CD4-positive, alpha-beta T cell (primary cell): ENCODE data around the gene NOS2. TPM values are rescaled to one million over a fixed set of nuclear protein-coding genes. Genes with fewer than 3 reads are reported as not detected.
A peak's percentile ranks its signal among the peaks of the same experiment; 100 is the strongest.
"Not testable (repeated sequence)": the region's sequence is repeated elsewhere in the genome, so short reads cannot be mapped to it uniquely, and the experiment has no call there.

Source experiments
- ATAC-seq: fragments of 200-7000 bp; cut with Tn5 transposase; one replicate; pipeline ENCODE4 v1.10.0; 2022; ENCODE audit warnings: mild to moderate bottlenecking; ENCODE audit not compliant: poor library complexity
- CTCF ChIA-PET: fragments of 350-600 bp; sonication (Branson Sonifier 250); formaldehyde crosslinking; loops from one replicate; lab custom pipeline; 2021; ENCODE audit warnings: antibody characterized with exemption, inconsistent platforms; lab: Charles Lee
- POLR2A ChIA-PET: fragments of 350-600 bp; sonication (Branson Sonifier 250); formaldehyde crosslinking; loops from one replicate; lab custom pipeline; 2021; ENCODE audit warnings: antibody characterized with exemption, inconsistent platforms; lab: Charles Lee
- DNase-seq, 14 experiments: peaks; one replicate each; pipeline ENCODE4 v3.0.0-alpha.2; 2013 to 2020; ENCODE audit warnings: mixed read lengths in 2 of 14
- H3K27ac ChIP-seq, 2 donors: one replicate each; pipeline versions ENCODE4 v1.5.1 to v1.7.0; 2013; ENCODE audit warnings: low read length in 2 of 2, low read depth in 1 of 2, mild to moderate bottlenecking in 1 of 2
- H3K27me3 ChIP-seq, 2 experiments: 1 replicate in 1 of 2; 2 replicates in 1 of 2; pipeline versions ENCODE4 v1.6.1 to v1.7.0; 2013; ENCODE audit warnings: low read length in 2 of 2, control low read depth in 1 of 2, mild to moderate bottlenecking in 1 of 2, moderate library complexity in 1 of 2; ENCODE audit not compliant: insufficient read depth in 2 of 2, control insufficient read depth in 1 of 2
- H3K36me3 ChIP-seq: one replicate; pipeline ENCODE4 v1.6.1; 2013; ENCODE audit warnings: low read length, control low read depth; ENCODE audit not compliant: insufficient read depth
- H3K4me1 ChIP-seq: one replicate; pipeline ENCODE4 v1.6.1; 2013; ENCODE audit warnings: low read length, control low read depth; ENCODE audit not compliant: insufficient read depth
- H3K4me3 ChIP-seq: one replicate; pipeline ENCODE4 v1.5.1; 2013; ENCODE audit warnings: mild to moderate bottlenecking, low read length, moderate library complexity
- H3K9me3 ChIP-seq, 2 experiments: 1 replicate in 1 of 2; 2 replicates in 1 of 2; pipeline versions ENCODE4 v1.6.1 to v1.7.0; 2013; ENCODE audit warnings: low read length in 2 of 2, mild to moderate bottlenecking in 2 of 2, control low read depth in 1 of 2, moderate library complexity in 1 of 2; ENCODE audit not compliant: control insufficient read depth in 1 of 2, insufficient read depth in 1 of 2
- H3K27ac Mint-ChIP-seq: one replicate; pipeline ENCODE4 v1.8.0; 2020; ENCODE audit warnings: mixed read lengths
- H3K27me3 Mint-ChIP-seq: one replicate; pipeline ENCODE4 v1.8.0; 2021; ENCODE audit warnings: mixed read lengths
- H3K36me3 Mint-ChIP-seq: one replicate; pipeline ENCODE4 v1.8.0; 2021; ENCODE audit warnings: low read depth, mixed read lengths
- H3K4me1 Mint-ChIP-seq: one replicate; pipeline ENCODE4 v1.8.0; 2021; ENCODE audit warnings: low read depth, mixed read lengths
- H3K4me3 Mint-ChIP-seq: one replicate; pipeline ENCODE4 v1.8.0; 2020; ENCODE audit warnings: mild to moderate bottlenecking, mixed read lengths
- H3K9me3 Mint-ChIP-seq: one replicate; pipeline ENCODE4 v1.8.0; 2020; ENCODE audit warnings: mixed read lengths
- intact Hi-C, 2 experiments: fragments of 100-400 bp; cut with DNase I in 1 of 2; cut with micrococcal nuclease in 1 of 2; formaldehyde crosslinking; loops; one replicate each; pipeline versions ENCODE4 v1.15.1 to v1.9.0; 2023 to 2025; cut with DNase I, micrococcal nuclease
- total RNA-seq, 174 experiments: library from RNA in 2 of 174; stranded (reverse) in 2 of 174; gene quantifications; one replicate each; pipeline ENCODE4 v1.2.3 and lab custom pipeline; 2021 to 2026
- TF ChIP-seq, protein P1 (sequence below): fragments of 200-600 bp; IDR thresholded peaks from one replicate; pipeline ENCODE4 v1.8.0; 2022; ENCODE audit warnings: antibody characterized with exemption, mild to moderate bottlenecking

NOS2 gene
- total RNA-seq, 2 experiments from 2014 or later, result 0.08 TPM; not detected in 1

DNA sequence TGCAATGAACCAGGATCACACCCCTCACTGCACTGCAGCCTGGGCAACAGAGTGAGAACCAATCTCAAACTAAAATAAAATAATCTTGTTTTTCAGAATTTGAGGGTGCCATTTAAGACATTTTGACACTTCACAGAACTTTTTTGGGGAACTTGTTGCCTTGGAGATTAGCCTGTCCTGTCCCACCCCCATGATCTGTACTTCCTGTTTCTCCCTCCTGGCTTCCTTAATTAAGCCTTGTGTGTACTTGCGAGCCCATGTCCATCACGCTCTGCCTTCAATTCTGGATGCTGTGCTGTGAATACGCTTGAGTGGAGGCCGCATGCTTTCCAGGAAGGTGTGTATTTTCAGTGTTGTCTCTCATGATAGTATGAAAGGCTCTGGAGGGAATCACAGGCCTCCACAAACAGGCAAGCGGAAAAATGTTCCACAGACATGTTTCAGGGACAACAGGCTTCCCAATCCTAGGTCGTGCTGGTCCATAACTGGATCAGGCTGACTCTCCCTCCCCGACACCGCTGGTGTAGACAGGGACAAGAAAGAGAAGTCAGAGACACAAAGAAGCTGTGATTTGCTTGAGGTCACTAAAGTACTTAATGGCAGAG, 56.9 kb downstream of the NOS2 start:
- DNase-seq, result peak in 2 of 14 experiments; percentile 16 to 32
- no peaks in the 10 kb centered on the region for H3K4me1 ChIP-seq
- ChIA-PET CTCF (interaction anchor here (1.5 kb wide), 1 partner anchor 17 kb away, joined by 4 read pairs; no protein-coding TSS in a partner anchor), POLR2A (no interaction called here)
- Mint-ChIP-seq H3K4me3 (no peak overlapping the region), H3K27me3 (no peaks in the 10 kb centered on the region), H3K27ac (no peak overlapping the region), H3K9me3 (no peaks in the 10 kb centered on the region), H3K4me1 (no peaks in the 10 kb centered on the region), H3K36me3 (no peaks in the 10 kb centered on the region)
- TF ChIP-seq, protein P1, sequence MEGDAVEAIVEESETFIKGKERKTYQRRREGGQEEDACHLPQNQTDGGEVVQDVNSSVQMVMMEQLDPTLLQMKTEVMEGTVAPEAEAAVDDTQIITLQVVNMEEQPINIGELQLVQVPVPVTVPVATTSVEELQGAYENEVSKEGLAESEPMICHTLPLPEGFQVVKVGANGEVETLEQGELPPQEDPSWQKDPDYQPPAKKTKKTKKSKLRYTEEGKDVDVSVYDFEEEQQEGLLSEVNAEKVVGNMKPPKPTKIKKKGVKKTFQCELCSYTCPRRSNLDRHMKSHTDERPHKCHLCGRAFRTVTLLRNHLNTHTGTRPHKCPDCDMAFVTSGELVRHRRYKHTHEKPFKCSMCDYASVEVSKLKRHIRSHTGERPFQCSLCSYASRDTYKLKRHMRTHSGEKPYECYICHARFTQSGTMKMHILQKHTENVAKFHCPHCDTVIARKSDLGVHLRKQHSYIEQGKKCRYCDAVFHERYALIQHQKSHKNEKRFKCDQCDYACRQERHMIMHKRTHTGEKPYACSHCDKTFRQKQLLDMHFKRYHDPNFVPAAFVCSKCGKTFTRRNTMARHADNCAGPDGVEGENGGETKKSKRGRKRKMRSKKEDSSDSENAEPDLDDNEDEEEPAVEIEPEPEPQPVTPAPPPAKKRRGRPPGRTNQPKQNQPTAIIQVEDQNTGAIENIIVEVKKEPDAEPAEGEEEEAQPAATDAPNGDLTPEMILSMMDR, result no peak
- no peak overlapping the region for H3K4me3 ChIP-seq
- no peaks in the 10 kb centered on the region for H3K27me3 ChIP-seq
- ATAC-seq, result no peak
- intact Hi-C loops, result no loop called here
- H3K36me3 ChIP-seq, result no peaks in the 10 kb centered on the region
- no peak overlapping the region for H3K27ac ChIP-seq
- no peaks in the 10 kb centered on the region for H3K9me3 ChIP-seq

DNA sequence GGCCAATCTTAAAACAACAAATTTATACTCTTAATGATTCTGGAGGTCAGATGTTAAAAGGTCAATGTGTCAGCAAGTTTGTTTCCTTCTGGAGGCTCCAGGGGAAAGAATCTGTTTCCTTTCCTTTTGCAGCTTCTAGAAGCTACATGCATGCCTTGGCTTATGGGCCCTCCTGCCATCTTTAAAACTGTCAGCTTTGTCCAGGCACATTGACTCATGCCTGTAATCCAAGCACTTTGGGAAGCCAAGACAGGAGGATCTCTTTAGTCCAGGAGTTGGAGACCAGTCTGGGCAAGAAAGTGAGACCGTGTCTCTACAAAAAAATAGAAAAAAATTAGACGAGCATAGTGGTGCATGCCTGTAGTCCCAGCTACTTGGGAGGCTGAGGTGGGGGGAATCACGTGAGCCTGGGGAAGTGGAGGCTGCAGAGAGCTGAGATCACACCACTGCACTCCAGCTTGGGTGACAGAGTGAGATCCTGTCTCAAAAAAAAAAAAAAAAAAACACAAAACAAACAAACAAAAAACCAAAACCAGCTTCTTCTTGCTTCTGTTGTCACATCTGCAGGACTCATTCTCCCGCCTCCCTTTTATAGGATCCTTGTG, 58.3 kb downstream of the NOS2 start:
- Histone ChIP-seq H3K27me3 (no peaks in the 10 kb centered on the region), H3K9me3 (no peaks in the 10 kb centered on the region), H3K36me3 (no peaks in the 10 kb centered on the region), H3K4me3 (no peak overlapping the region), H3K4me1 (no peaks in the 10 kb centered on the region), H3K27ac (no peak overlapping the region)
- ATAC-seq, result no peak
- no peak for DNase-seq
- ChIA-PET POLR2A (no interaction called here), CTCF (interaction anchor here (0.6 to 1.5 kb wide), 2 partner anchors 18 to 573 kb away, joined by 3 to 4 read pairs; no protein-coding TSS in a partner anchor)
- Mint-ChIP-seq H3K4me1 (no peaks in the 10 kb centered on the region), H3K27me3 (no peaks in the 10 kb centered on the region), H3K4me3 (no peak overlapping the region), H3K9me3 (no peaks in the 10 kb centered on the region), H3K36me3 (no peaks in the 10 kb centered on the region), H3K27ac (no peak overlapping the region)
- TF ChIP-seq, protein P1, result no peak
- intact Hi-C loops, result no loop called here

DNA sequence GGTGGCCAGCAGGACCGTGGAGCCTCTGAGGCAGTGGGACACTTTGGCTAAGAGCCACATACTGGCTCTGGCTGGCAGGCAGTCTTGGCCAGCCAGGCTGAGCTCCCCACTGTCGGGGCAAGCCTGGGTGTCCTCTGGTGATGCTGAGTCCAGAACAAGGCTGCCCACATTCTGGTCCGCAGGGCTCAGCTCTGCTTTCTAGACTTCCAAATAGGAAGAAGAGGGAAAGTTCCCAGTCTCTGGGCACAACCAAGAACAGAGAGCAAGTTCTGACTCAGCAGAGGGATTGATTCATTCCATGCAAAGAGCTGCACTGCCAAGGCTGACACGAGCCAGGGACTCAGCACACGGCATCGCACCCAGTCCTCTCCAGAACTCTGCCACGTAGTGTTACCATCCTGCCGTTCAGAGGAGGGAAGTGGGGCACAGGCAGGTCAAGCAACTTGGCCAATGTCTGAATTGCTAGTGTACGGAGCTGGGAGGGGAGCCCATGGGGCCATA, 58.9 kb downstream of the NOS2 start:
- TF ChIP-seq, protein P1, result no peak
- no peak overlapping the region for H3K27ac ChIP-seq
- no peaks in the 10 kb centered on the region for H3K4me1 ChIP-seq
- H3K4me3 Mint-ChIP-seq, result no peak overlapping the region
- no peaks in the 10 kb centered on the region for H3K4me1 Mint-ChIP-seq
- no peaks in the 10 kb centered on the region for H3K27me3 ChIP-seq
- no peaks in the 10 kb centered on the region for H3K36me3 ChIP-seq
- ChIA-PET CTCF (no interaction called here), POLR2A (no interaction called here)
- H3K9me3 Mint-ChIP-seq, result no peaks in the 10 kb centered on the region
- no peaks in the 10 kb centered on the region for H3K36me3 Mint-ChIP-seq
- no peak for ATAC-seq
- DNase-seq, result no peak
- intact Hi-C loops, result no loop called here
- no peaks in the 10 kb centered on the region for H3K9me3 ChIP-seq
- H3K27ac Mint-ChIP-seq, result no peak overlapping the region
- H3K4me3 ChIP-seq, result no peak overlapping the region
- H3K27me3 Mint-ChIP-seq, result no peaks in the 10 kb centered on the region

DNA sequence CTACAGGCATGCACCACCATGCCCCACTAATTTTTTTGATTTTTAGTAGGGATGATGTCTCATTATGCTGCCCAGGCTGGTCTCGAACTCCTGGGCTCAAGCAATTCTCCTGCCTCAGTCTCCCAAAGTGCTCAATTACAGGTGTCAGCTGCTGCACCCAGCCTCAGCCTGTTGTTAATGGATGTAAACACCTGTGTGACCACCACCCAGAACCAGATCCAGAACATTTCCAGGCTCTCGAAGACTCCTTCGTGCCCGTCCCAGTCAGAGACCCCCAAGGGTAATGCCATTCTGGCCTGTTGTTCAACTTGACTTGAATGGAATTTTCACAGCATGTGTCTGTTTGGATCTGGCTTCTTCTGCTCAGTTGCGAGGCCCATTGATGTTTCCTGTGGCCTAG, 59.8 kb downstream of the NOS2 start:
- H3K9me3 ChIP-seq, H3K36me3 ChIP-seq, H3K4me1 Mint-ChIP-seq, H3K4me1 ChIP-seq, H3K4me3 Mint-ChIP-seq, ATAC-seq, H3K4me3 ChIP-seq, H3K27me3 Mint-ChIP-seq, H3K9me3 Mint-ChIP-seq, H3K36me3 Mint-ChIP-seq, H3K27me3 ChIP-seq, H3K27ac Mint-ChIP-seq, intact Hi-C loops, H3K27ac ChIP-seq, DNase-seq, POLR2A ChIA-PET, CTCF ChIA-PET: not testable (repeated sequence)
